Suprapubic skin (tissue), 4 donors: ENCODE measurements around the gene GRID1. TPM values are rescaled to one million over a fixed set of nuclear protein-coding genes. Genes with fewer than 3 reads are reported as not detected.
"Not testable (repeated sequence)": the region's sequence is repeated elsewhere in the genome, so short reads cannot be mapped to it uniquely, and the experiment has no call there.

Experiments
- DNase-seq, 2 donors: peaks; one replicate each; pipeline ENCODE4 v3.0.0-alpha.2; 2019; ENCODE audit warnings: low spot score in 2 of 2
- H3K27ac ChIP-seq: fragments of 200-600 bp; sonication (generic); one replicate; pipeline ENCODE4 v1.5.1; 2019
- H3K27me3 ChIP-seq: fragments of 200-600 bp; sonication (generic); one replicate; pipeline ENCODE4 v1.5.1; 2019
- H3K36me3 ChIP-seq: fragments of 200-600 bp; sonication (generic); one replicate; pipeline ENCODE4 v1.5.1; 2019
- H3K4me1 ChIP-seq: fragments of 200-600 bp; sonication (generic); one replicate; pipeline ENCODE4 v1.5.1; 2019
- H3K4me3 ChIP-seq: fragments of 200-600 bp; sonication (generic); one replicate; pipeline ENCODE4 v1.5.1; 2019; ENCODE audit warnings: mild to moderate bottlenecking
- H3K9me3 ChIP-seq: fragments of 200-600 bp; sonication (generic); one replicate; pipeline ENCODE4 v1.5.1; 2019
- CTCF ChIP-seq, 2 donors: fragments of 200-600 bp in 1 of 2; fragments of 450-650 bp in 1 of 2; sonication (generic) in 1 of 2; IDR thresholded peaks; one replicate each; pipeline ENCODE4 v1.5.1; 2016 to 2019; ENCODE audit warnings: antibody characterized with exemption in 2 of 2, mild to moderate bottlenecking in 1 of 2, moderate library complexity in 1 of 2
- EP300 ChIP-seq: sonication (generic); formaldehyde crosslinking; IDR thresholded peaks from one replicate; pipeline ENCODE4 v1.6.1; 2017; ENCODE audit warnings: antibody characterized with exemption
- POLR2A ChIP-seq, 2 donors: fragments of 450-650 bp; IDR thresholded peaks; one replicate each; pipeline ENCODE4 v1.6.1; 2017; ENCODE audit warnings: antibody characterized with exemption in 2 of 2, mild to moderate bottlenecking in 2 of 2, moderate library complexity in 2 of 2
- POLR2AphosphoS5 ChIP-seq, 3 donors: sonication (generic); formaldehyde crosslinking; IDR thresholded peaks; one replicate each; pipeline ENCODE4 v1.6.1; 2017; ENCODE audit warnings: antibody characterized with exemption in 3 of 3
- WGBS: methylation state at CpG from one replicate; pipeline ENCODE4 v1.1.5; 2018; 5-methylcytosine and 5-hydroxymethylcytosine counted together
- total RNA-seq, 4 donors: library from RNA; depleted of rRNA; stranded (reverse); fragments of >200 nt; gene quantifications; one replicate each; pipeline ENCODE4 v1.1.0, GENCODE V29; 2016

The GRID1 gene
- total RNA-seq, 4 donors from 2014 or later = 1.8 to 3.1 (median 2.4) TPM

- H3K27ac ChIP-seq = no peak overlapping the region
- 83% methylated on average over 5 of the region's 5 CpGs for WGBS
- no peaks in the 10 kb centered on the region for H3K36me3 ChIP-seq
- peak in 1 of 2 donors; percentile 20 for DNase-seq
- no peaks in the 10 kb centered on the region for H3K4me1 ChIP-seq
- no peak for TF ChIP-seq POLR2AphosphoS5 (IDR thresholded peaks at IDR 0.05)
- no peak for TF ChIP-seq POLR2A (IDR thresholded peaks at IDR 0.05)
- no peak for TF ChIP-seq EP300
- no peak for TF ChIP-seq CTCF (IDR thresholded peaks at IDR 0.05)
- no peaks in the 10 kb centered on the region for H3K27me3 ChIP-seq
- H3K4me3 ChIP-seq = no peak overlapping the region
- H3K9me3 ChIP-seq = no peaks in the 10 kb centered on the region
Observed at GRCh38 chr10:86037096-86037495, 329.5 kb downstream of the GRID1 start.

- no peaks in the 10 kb centered on the region for H3K36me3 ChIP-seq
- TF ChIP-seq CTCF (IDR thresholded peaks at IDR 0.05) (no peak), POLR2A (IDR thresholded peaks at IDR 0.05) (no peak), EP300 (no peak), POLR2AphosphoS5 (IDR thresholded peaks at IDR 0.05) (no peak)
- no peaks in the 10 kb centered on the region for H3K4me1 ChIP-seq
- no peak overlapping the region for H3K27ac ChIP-seq
- H3K27me3 ChIP-seq = no peaks in the 10 kb centered on the region
- WGBS = 91% methylated on average over 5 of the region's 5 CpGs
- no peak overlapping the region for H3K4me3 ChIP-seq
- peak in 1 of 2 donors; percentile 43 for DNase-seq
- no peaks in the 10 kb centered on the region for H3K9me3 ChIP-seq
Observed at GRCh38 chr10:86036544-86036831, 330.1 kb downstream of the GRID1 start.

DNA sequence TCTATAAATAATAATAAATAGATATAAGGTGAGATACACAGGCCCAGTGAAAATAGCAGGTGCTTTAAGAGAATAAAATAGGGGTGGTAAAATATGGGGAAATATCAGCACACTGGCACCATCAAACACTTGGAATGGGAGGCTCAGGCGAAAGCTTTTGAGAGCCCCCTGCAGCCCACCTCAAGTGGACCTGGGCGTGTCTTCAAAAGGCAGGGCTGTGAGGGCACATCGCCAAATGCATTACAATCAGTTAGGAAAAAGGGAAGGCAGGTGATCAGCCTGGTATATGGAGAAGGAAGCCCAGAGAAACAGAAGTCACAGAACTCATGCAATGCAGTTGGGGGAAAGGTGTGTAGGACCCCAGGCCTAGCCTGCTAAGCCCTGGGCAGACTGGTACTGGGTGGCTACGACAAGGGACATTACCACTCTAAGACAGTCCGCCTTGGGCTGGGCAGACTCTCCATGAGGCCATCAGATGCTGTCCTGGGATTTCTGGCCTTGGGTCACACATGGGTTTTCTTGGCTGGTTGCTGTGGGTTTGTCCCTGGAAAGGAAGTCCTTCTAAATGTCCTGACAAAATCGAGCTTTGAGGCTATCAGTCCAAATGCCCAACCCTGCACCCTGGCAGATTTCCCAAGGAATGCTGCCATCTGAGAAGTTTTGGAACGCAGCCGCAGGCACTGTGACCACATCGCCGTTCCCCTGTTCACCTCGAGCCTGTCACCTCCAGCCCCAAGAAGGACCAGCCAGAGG, 330.6 kb downstream of the GRID1 start:
- 78% methylated on average over 11 of the region's 11 CpGs for WGBS
- no peak for TF ChIP-seq EP300
- TF ChIP-seq POLR2AphosphoS5 (IDR thresholded peaks at IDR 0.05) = no peak
- no peak for TF ChIP-seq CTCF (IDR thresholded peaks at IDR 0.05)
- TF ChIP-seq POLR2A (IDR thresholded peaks at IDR 0.05) = no peak
- no peaks in the 10 kb centered on the region for H3K9me3 ChIP-seq
- no peak overlapping the region for H3K4me3 ChIP-seq
- H3K27me3 ChIP-seq = no peaks in the 10 kb centered on the region
- H3K27ac ChIP-seq = no peak overlapping the region
- H3K36me3 ChIP-seq = no peaks in the 10 kb centered on the region
- no peaks in the 10 kb centered on the region for H3K4me1 ChIP-seq
- DNase-seq = peak in 1 of 2 donors; percentile 53

GRCh38 chr10:86034710-86035109, 331.9 kb downstream of the GRID1 start:
- Histone ChIP-seq H3K4me1 (no peaks in the 10 kb centered on the region), H3K4me3 (no peak overlapping the region), H3K36me3 (no peaks in the 10 kb centered on the region), H3K27me3 (no peaks in the 10 kb centered on the region), H3K27ac (no peak overlapping the region), H3K9me3 (no peaks in the 10 kb centered on the region)
- no peak for DNase-seq
- TF ChIP-seq CTCF (IDR thresholded peaks at IDR 0.05) (no peak), POLR2A (IDR thresholded peaks at IDR 0.05) (no peak), EP300 (no peak), POLR2AphosphoS5 (IDR thresholded peaks at IDR 0.05) (no peak)
- 90% methylated on average over 1 of the region's 1 CpG for WGBS

DNA sequence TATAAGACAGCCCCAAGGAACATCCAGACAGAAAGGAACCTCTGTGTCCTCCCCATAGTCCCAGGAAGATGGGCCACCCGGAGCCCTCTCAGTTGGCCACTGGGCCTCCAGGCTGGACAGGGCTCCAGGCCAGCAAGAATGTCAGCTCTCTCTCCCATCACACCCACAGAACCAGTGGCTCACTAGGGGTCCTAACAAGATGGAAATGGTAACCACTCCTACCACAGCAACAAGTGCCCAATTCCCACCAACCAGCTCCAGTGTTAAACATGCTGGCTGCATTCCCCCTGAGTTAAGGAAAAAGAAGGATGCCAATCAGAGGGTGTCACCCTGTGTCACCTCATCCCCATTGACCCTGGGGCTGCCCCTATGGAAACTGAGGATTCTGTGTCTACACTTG, 333.0 kb downstream of the GRID1 start:
- no peak overlapping the region for H3K4me3 ChIP-seq
- H3K27ac ChIP-seq = no peak overlapping the region
- peak in 1 of 2 donors; percentile 53 for DNase-seq
- 100% methylated on average over 1 of the region's 1 CpG for WGBS
- no peaks in the 10 kb centered on the region for H3K27me3 ChIP-seq
- no peaks in the 10 kb centered on the region for H3K9me3 ChIP-seq
- TF ChIP-seq POLR2AphosphoS5 (IDR thresholded peaks at IDR 0.05) (no peak), EP300 (no peak), POLR2A (IDR thresholded peaks at IDR 0.05) (no peak), CTCF (IDR thresholded peaks at IDR 0.05) (no peak)
- no peaks in the 10 kb centered on the region for H3K4me1 ChIP-seq
- H3K36me3 ChIP-seq = no peaks in the 10 kb centered on the region

- not testable (repeated sequence) for H3K36me3 ChIP-seq, H3K4me3 ChIP-seq, H3K9me3 ChIP-seq, H3K27me3 ChIP-seq, H3K27ac ChIP-seq, H3K4me1 ChIP-seq
- 98% methylated on average over 8 of the region's 8 CpGs for WGBS
- peak in 1 of 2 donors; percentile 6 for DNase-seq
Observed at GRCh38 chr10:86032087-86032486, 334.5 kb downstream of the GRID1 start.
